ENCODE measurements around the gene AFF1.

DNA sequence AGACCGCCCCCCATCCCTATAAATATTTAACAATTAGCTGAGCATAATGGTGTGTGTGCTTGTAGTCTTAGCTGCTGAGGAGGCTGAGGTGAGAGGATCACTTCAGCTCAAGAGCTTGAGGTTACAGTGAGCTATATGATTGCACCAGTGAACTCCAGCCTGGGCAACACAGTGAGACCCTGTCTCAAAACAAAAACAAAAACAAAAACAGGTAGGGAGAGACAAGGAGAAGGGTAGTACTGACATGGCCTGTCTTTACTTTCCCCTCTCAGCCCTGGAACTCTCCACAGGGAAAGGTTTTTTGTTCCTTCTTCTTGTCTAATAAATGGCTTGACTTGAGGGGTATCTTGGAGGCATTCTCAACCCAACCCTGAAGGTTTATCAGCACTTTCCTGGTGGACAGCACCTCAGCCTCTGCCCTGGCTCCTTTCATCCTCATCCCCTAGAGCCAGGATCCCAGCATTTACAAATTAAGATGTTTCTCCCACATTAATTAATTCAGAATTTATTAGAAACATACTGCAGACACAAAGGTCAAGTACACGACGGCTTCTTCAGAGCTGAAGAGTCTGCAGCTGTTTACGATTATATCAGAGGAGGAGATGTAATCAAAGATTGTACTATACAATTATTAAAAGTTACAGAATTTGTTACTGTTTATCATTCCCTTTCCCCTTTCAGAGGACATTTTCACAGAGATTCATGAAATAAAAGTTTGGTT lies 131.8 kb downstream of the AFF1 start:
- TF ChIP-seq, protein P1, sequence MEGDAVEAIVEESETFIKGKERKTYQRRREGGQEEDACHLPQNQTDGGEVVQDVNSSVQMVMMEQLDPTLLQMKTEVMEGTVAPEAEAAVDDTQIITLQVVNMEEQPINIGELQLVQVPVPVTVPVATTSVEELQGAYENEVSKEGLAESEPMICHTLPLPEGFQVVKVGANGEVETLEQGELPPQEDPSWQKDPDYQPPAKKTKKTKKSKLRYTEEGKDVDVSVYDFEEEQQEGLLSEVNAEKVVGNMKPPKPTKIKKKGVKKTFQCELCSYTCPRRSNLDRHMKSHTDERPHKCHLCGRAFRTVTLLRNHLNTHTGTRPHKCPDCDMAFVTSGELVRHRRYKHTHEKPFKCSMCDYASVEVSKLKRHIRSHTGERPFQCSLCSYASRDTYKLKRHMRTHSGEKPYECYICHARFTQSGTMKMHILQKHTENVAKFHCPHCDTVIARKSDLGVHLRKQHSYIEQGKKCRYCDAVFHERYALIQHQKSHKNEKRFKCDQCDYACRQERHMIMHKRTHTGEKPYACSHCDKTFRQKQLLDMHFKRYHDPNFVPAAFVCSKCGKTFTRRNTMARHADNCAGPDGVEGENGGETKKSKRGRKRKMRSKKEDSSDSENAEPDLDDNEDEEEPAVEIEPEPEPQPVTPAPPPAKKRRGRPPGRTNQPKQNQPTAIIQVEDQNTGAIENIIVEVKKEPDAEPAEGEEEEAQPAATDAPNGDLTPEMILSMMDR (IDR thresholded peaks at IDR 0.05; ENCODE audit: poor library complexity): no peak
- TF ChIP-seq EZH2 (IDR thresholded peaks at IDR 0.05; ENCODE audit: borderline replicate concordance): no peak
